GM12891 (cell line): ENCODE measurements around the gene WSB2.

Source experiments
- DNase-seq: peaks from one replicate; pipeline ENCODE4 v3.0.0; 2011; ENCODE audit warnings: low spot score; ENCODE audit not compliant: insufficient read length
- FAIRE-seq: peaks from 2 replicates; lab custom pipeline; 2011; peaks lifted over from hg19 to GRCh38; lab: Jason Lieb, UNC
- PAX5 ChIP-seq: IDR thresholded peaks from 2 replicates; pipeline ENCODE4 v1.6.1; 2011; ENCODE audit warnings: low read length, moderate library complexity, mild to moderate bottlenecking; ENCODE audit not compliant: insufficient read depth, severe bottlenecking
- POLR2A ChIP-seq: IDR thresholded peaks from 2 replicates; pipeline ENCODE4 v1.6.1; 2011; ENCODE audit warnings: low read depth, low read length, control low read depth
- POLR2AphosphoS5 ChIP-seq: IDR thresholded peaks from 2 replicates; pipeline ENCODE4 v1.6.1; 2011; ENCODE audit warnings: low read depth, low read length, control low read depth
- POU2F2 ChIP-seq: IDR thresholded peaks from 2 replicates; pipeline ENCODE4 v1.6.1; 2011; ENCODE audit warnings: low read depth, mild to moderate bottlenecking, control low read depth, low read length, moderate library complexity
- SPI1 ChIP-seq: IDR thresholded peaks from 2 replicates; pipeline ENCODE4 v1.6.1; 2011; ENCODE audit warnings: low read depth, low read length, control low read depth
- TAF1 ChIP-seq: IDR thresholded peaks from 2 replicates; pipeline ENCODE4 v1.6.1; 2011; ENCODE audit warnings: low read depth, low read length, control low read depth

WSB2 gene

GRCh38 chr12:118053071-118053985 lies 7.7 kb downstream of the WSB2 start:
- no peak for FAIRE-seq
- no peak for DNase-seq
- no peak for TF ChIP-seq POU2F2
- TF ChIP-seq PAX5, result no peak
- no peak for TF ChIP-seq SPI1
- no peak for TF ChIP-seq POLR2AphosphoS5
- TF ChIP-seq POLR2A, result no peak
- TF ChIP-seq TAF1, result no peak

GRCh38 chr12:118052324-118053070 lies 8.5 kb downstream of the WSB2 start:
- no peak for TF ChIP-seq PAX5
- TF ChIP-seq SPI1, result no peak
- no peak for TF ChIP-seq POU2F2
- no peak for TF ChIP-seq TAF1
- no peak for TF ChIP-seq POLR2A
- no peak for TF ChIP-seq POLR2AphosphoS5
- FAIRE-seq, result no peak

GRCh38 chr12:118050972-118051910 lies 9.7 kb downstream of the WSB2 start:
- TF ChIP-seq POU2F2, result no peak
- TF ChIP-seq PAX5, result no peak
- no peak for TF ChIP-seq TAF1
- FAIRE-seq, result no peak

More at GRCh38 chr12:118052324-118053070, 8.5 kb downstream of the WSB2 start:
- DNase-seq, result no peak

GRCh38 chr12:118046430-118046829 lies 14.5 kb downstream of the WSB2 start:
- TF ChIP-seq POLR2AphosphoS5 (no peak), POU2F2 (no peak), PAX5 (no peak), SPI1 (no peak), TAF1 (no peak), POLR2A (no peak)
- FAIRE-seq, result no peak
- DNase-seq, result no peak

More at GRCh38 chr12:118050972-118051910, 9.7 kb downstream of the WSB2 start:
- no peak for DNase-seq

GRCh38 chr12:118044577-118044976 lies 16.4 kb downstream of the WSB2 start:
- DNase-seq, result no peak
- no peak for FAIRE-seq
- TF ChIP-seq POLR2A (no peak), TAF1 (no peak), POLR2AphosphoS5 (no peak), PAX5 (no peak), POU2F2 (no peak), SPI1 (no peak)

GRCh38 chr12:118044075-118044474 lies 16.9 kb downstream of the WSB2 start:
- TF ChIP-seq POU2F2 (no peak), TAF1 (no peak), POLR2AphosphoS5 (no peak), PAX5 (no peak), POLR2A (no peak), SPI1 (no peak)
- DNase-seq (no peak), FAIRE-seq (no peak)

- TF ChIP-seq PAX5 (no peak), SPI1 (no peak), POLR2A (no peak), TAF1 (no peak), POLR2AphosphoS5 (no peak)
- FAIRE-seq (no peak), DNase-seq (no peak)
These were observed 18.9 kb downstream of the WSB2 start for GRCh38 chr12:118042091-118042490.

GRCh38 chr12:118038137-118038536 lies 22.8 kb downstream of the WSB2 start:
- DNase-seq, result no peak
- TF ChIP-seq POLR2A, result no peak
- TF ChIP-seq SPI1, result no peak
- no peak for TF ChIP-seq TAF1
- TF ChIP-seq PAX5, result no peak
- TF ChIP-seq POU2F2, result no peak
- no peak for TF ChIP-seq POLR2AphosphoS5
- no peak for FAIRE-seq
